ENCODE measurements around the gene PPP3CA.

The PPP3CA gene

DNA sequence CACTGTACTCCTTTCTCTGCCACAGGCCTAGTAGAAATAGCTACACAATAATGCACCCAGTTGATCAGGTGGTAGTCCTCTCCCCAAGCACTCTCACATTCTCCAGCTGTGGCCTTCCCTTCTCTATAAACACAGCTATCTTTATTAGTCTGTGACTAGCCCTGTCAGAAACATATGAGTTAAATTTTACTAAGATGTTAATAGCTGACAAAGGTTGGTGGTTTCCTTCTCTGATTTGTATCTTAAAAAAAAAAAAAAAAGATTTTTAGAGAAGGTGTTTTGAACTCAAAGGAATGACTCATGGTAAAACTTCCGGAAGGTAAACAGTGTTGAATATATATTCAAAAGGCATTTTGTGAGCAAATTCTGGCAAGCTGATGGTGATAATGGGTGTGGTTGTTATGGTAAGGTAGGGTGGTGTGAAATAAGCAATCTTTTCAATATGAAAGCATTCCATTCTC is 327.4 kb downstream of the PPP3CA start:
- TF ChIP-seq, protein P1, sequence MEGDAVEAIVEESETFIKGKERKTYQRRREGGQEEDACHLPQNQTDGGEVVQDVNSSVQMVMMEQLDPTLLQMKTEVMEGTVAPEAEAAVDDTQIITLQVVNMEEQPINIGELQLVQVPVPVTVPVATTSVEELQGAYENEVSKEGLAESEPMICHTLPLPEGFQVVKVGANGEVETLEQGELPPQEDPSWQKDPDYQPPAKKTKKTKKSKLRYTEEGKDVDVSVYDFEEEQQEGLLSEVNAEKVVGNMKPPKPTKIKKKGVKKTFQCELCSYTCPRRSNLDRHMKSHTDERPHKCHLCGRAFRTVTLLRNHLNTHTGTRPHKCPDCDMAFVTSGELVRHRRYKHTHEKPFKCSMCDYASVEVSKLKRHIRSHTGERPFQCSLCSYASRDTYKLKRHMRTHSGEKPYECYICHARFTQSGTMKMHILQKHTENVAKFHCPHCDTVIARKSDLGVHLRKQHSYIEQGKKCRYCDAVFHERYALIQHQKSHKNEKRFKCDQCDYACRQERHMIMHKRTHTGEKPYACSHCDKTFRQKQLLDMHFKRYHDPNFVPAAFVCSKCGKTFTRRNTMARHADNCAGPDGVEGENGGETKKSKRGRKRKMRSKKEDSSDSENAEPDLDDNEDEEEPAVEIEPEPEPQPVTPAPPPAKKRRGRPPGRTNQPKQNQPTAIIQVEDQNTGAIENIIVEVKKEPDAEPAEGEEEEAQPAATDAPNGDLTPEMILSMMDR (IDR thresholded peaks at IDR 0.05), result no peak

DNA sequence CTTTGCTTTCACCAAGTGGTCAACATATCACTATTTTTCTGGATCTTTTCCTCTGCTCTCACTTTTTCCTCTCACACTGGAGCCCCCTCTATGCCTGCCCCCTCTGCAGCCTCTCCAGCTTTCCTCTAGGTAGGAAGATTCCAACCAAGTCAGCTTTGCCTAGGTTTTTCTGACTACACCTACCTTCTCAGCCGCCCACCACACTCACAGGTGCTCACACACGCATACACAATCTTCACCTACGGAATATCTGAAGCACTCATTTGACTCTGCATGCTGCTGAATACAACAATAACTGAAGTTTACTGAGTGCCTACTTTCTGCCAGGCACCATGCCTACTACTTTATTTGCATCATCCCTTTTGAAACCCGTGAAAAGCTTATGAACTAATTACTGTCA is 328.0 kb downstream of the PPP3CA start:
- TF ChIP-seq, protein P1 (IDR thresholded peaks at IDR 0.05), result no peak

DNA sequence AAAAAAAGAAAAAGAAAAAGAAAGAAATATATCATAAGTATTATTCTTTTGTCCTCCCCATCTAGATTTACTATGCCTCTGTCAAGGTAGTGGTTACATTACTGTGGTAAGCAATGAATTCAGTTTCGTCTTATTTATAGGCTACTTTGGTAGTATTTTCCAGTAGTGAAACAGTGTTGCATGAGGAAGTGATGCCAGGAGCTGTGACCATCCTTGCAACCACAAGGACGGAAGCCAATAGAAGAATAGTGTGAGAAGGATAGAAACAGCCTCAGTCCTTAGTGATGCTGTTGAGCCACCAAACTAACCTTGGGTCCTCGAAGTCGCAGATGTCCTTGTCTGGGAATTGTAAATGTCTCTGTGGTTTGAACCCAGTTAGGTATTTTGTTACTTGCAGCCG is 328.5 kb downstream of the PPP3CA start:
- TF ChIP-seq, protein P1 (IDR thresholded peaks at IDR 0.05), result no peak

DNA sequence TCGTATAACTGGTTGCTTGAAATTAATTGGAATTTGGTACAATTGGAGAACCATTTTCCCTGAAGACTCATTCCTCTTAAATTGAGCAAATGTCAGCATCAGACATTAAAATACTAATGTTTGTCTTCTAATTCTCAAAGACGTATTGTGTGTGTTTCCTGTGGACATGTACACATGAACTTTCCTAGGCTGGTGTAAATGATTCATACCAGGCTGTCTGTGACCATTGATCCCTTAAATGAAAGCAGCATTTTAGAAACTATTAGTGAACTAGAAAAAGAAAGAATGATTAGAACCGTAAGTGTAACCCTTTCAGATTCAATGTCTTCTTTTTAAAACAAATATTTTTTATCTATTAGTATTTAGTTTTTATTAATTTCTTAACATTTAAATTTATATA is 332.9 kb downstream of the PPP3CA start:
- TF ChIP-seq, protein P1 (IDR thresholded peaks at IDR 0.05), result no peak

DNA sequence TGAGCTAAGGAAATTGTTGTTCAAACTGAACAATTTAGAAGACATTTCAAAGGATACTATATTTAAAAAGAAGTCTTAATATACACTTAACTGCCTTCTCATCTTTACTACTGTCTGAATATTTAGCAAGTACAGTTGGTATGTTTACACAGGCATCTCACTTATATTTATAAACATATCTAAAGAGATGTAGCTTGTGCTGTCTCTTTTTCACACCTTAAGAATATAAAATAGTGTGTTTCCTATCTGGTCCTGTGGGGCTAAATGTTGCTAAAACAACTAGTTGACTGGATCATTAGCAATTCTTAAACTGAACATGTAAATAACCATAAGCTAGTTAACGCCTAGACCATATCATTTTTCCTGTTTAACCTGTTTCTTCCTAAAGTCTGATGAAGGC is 336.3 kb downstream of the PPP3CA start:
- TF ChIP-seq, protein P1 (IDR thresholded peaks at IDR 0.05), result no peak

DNA sequence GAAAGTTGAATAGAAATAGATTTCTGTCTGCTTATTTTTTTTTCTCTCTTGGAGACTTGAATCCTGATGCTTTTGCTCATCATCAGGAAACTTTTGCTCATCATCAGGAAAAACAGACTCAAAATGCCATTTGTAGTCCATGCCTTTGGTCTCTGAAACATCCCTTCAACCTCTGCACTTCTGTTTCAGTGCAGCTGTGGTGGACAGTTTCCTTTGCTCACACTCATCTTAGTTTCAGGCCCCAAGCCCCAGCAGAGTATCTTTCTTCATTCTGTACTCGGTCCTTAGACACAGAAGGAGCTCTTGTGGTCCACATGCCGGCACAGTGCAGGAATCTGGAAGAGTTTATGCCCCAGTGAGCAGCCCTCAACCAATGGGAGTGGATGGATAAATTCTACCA is 337.9 kb downstream of the PPP3CA start:
- TF ChIP-seq, protein P1 (IDR thresholded peaks at IDR 0.05), result no peak

DNA sequence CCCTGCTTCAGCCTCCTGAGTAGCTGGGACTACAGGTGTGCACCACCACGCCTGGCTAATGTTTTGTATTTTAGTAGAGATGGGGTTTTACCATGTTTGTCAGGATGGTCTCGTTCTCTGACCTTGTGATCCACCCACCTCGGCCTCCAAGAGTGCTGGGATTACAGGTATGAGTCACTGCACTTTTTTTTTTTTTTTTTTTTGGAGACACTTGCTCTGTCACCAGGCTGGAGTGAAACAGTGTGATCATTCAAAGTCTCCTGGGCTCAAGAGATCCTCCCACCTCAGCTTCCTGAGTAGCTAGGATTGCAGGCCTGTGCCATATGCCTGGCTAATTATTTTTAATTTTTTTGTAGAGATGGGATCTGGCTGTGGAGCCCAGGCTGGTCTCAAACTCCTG is 338.8 kb downstream of the PPP3CA start:
- TF ChIP-seq, protein P1 (IDR thresholded peaks at IDR 0.05), result no peak

DNA sequence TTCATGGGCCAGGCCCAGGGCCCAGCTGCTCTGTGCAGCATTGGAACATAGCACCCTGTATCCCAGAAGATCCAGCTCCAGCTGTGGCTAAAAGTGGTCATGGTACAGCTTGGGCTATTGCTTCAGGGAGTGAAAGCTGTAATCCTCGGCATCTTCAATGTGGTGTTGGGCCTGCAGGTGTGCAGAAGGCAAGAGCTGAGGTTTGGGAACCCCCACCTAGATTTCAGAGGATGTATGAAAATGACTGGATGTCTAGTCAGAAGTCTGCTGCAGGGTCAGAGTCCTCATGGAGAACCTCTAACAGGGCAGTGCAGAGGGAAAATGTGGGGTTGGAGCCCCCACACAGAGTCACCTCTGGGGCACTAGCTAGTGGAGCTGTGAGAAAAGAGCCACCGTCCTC is 341.7 kb downstream of the PPP3CA start:
- TF ChIP-seq, protein P1 (IDR thresholded peaks at IDR 0.05), result no peak
